Peyer's patch (tissue), 4 donors: ENCODE data around the gene RAD51AP2. TPM values are rescaled to one million over a fixed set of nuclear protein-coding genes. Genes with fewer than 3 reads are reported as not detected.

ENCODE experiments used
- DNase-seq, 3 donors: peaks; one replicate each; pipeline ENCODE4 v3.0.0-alpha.2; 2017 to 2019
- H3K27ac ChIP-seq, 4 donors: fragments of 200-600 bp; sonication (generic); one replicate each; pipeline ENCODE4 v1.5.1; 2016 to 2019
- H3K27me3 ChIP-seq, 2 donors: fragments of 200-600 bp; sonication (generic); one replicate each; pipeline ENCODE4 v1.5.1; 2019
- H3K36me3 ChIP-seq, 3 donors: fragments of 200-600 bp; sonication (generic); one replicate each; pipeline ENCODE4 v1.5.1; 2016 to 2019
- H3K4me1 ChIP-seq, 4 donors: fragments of 200-600 bp; sonication (generic); one replicate each; pipeline ENCODE4 v1.5.1; 2016 to 2019
- H3K4me3 ChIP-seq, 4 donors: fragments of 200-600 bp; sonication (generic); 1 replicate in 3 of 4; 2 replicates in 1 of 4; pipeline ENCODE4 v1.5.1; 2016 to 2019; ENCODE audit warnings: mild to moderate bottlenecking in 1 of 4
- H3K9me3 ChIP-seq, 4 donors: fragments of 200-600 bp; sonication (generic); one replicate each; pipeline ENCODE4 v1.5.1; 2016 to 2019; ENCODE audit warnings: mild to moderate bottlenecking in 1 of 4
- POLR2A ChIP-seq, 2 donors: fragments of 450-650 bp; IDR thresholded peaks; one replicate each; pipeline ENCODE4 v1.5.1; 2017; ENCODE audit warnings: antibody characterized with exemption in 2 of 2, mild to moderate bottlenecking in 2 of 2, moderate library complexity in 2 of 2
- total RNA-seq, 4 donors: library from RNA; depleted of rRNA; stranded (reverse); fragments of >200 nt; gene quantifications; one replicate each; pipeline ENCODE4 v1.1.0, GENCODE V29; 2016
- TF ChIP-seq, protein P1 (sequence below), 6 experiments: fragments of 450-650 bp in 4 of 6; fragments of 200-600 bp in 2 of 6; sonication (generic) in 1 of 6; IDR thresholded peaks; one replicate each; pipeline ENCODE4 v1.5.1; 2017 to 2019; ENCODE audit warnings: antibody characterized with exemption in 6 of 6, mild to moderate bottlenecking in 3 of 6, moderate library complexity in 1 of 6

Gene RAD51AP2
- total RNA-seq, 4 donors from 2014 or later = not detected

DNA sequence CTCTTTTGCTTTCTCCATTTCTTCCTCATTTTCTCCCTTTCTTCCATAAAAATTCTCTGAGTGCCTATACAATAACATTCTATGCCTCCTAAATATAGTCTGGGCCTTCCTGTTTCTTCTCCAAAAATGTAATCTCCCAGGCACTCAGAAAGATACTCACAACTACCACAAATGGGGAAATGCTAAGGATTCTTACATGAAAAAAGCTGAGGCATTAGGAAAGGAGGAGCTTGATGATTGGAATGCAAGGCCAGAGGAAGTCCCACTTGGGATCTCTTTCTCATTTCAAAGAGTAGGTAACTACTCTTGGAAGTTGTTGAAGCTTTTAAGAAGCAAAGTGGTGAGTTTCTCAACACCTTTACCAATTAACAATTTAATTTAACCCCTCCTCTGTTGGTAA is 25.6 kb upstream of the RAD51AP2 start:
- TF ChIP-seq POLR2A (IDR thresholded peaks at IDR 0.05) = no peak
- TF ChIP-seq, protein P1, sequence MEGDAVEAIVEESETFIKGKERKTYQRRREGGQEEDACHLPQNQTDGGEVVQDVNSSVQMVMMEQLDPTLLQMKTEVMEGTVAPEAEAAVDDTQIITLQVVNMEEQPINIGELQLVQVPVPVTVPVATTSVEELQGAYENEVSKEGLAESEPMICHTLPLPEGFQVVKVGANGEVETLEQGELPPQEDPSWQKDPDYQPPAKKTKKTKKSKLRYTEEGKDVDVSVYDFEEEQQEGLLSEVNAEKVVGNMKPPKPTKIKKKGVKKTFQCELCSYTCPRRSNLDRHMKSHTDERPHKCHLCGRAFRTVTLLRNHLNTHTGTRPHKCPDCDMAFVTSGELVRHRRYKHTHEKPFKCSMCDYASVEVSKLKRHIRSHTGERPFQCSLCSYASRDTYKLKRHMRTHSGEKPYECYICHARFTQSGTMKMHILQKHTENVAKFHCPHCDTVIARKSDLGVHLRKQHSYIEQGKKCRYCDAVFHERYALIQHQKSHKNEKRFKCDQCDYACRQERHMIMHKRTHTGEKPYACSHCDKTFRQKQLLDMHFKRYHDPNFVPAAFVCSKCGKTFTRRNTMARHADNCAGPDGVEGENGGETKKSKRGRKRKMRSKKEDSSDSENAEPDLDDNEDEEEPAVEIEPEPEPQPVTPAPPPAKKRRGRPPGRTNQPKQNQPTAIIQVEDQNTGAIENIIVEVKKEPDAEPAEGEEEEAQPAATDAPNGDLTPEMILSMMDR (IDR thresholded peaks at IDR 0.05) = no peak
- no peak for DNase-seq
- Histone ChIP-seq H3K9me3 (no peaks in the 10 kb centered on the region), H3K27ac (no peak overlapping the region), H3K27me3 (peaks cover 0 to 1% of the 10 kb centered on the region in 2 donors), H3K4me1 (peaks cover 0 to 13% (median under 1%) of the 10 kb centered on the region in 4 donors), H3K4me3 (no peak overlapping the region), H3K36me3 (no peaks in the 10 kb centered on the region)

DNA sequence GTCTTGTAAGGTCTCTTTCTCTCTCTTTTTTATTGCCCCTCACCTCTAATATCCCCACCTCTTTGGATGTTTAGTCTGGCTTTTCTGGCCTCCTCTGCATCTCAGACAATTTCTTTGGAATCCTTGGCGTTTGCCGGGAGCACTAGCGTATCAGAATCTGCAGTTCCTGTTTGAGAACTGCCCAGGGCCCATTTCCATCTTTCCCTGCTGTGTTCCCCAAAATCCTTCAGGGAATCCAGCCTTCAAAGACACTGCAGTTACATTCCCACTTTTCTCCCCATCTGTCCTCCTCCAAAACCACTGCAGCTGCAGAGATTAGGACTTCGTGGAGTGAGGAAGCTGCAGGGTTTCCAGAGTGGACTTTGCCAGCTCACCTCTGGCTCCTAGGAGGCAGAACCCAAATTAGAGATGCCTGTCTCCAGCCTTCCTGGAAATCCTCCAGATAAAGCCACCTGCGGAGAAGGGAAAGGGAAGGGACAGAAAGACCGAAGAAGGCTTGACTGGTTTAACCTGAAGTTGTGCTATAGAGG is 25.0 kb upstream of the RAD51AP2 start:
- Histone ChIP-seq H3K4me3 (no peak overlapping the region), H3K27ac (no peak overlapping the region), H3K4me1 (peaks cover 0 to 20% (median 2%) of the 10 kb centered on the region in 4 donors), H3K27me3 (peaks cover 0 to 4% of the 10 kb centered on the region in 2 donors), H3K9me3 (no peaks in the 10 kb centered on the region), H3K36me3 (no peaks in the 10 kb centered on the region)
- TF ChIP-seq POLR2A (IDR thresholded peaks at IDR 0.05) = no peak
- TF ChIP-seq, protein P1 (IDR thresholded peaks at IDR 0.05) = no peak
- no peak for DNase-seq

DNA sequence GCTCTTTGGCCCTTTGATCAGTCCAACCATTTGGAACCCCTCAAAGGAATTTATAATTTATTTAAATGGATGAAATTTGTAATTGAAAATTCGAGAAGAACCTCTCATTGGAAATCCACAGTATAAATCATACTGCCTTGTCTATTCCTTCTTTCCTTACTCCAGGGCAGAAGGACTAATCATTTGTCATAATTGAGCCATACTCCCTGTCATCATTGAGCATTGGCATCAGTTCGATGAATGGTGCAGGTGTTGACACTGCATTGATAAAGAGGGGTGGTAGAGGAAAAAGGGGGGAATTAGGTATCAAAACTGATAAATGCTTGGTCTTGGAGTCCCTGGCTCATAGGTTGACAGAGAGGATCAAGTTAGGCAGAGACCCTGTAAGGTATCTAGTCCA is 24.2 kb upstream of the RAD51AP2 start:
- DNase-seq = no peak
- Histone ChIP-seq H3K36me3 (no peaks in the 10 kb centered on the region), H3K4me3 (no peak overlapping the region), H3K4me1 (peaks cover 0 to 23% (median 2%) of the 10 kb centered on the region in 4 donors), H3K9me3 (no peaks in the 10 kb centered on the region), H3K27ac (no peak overlapping the region), H3K27me3 (peaks cover 0 to 4% of the 10 kb centered on the region in 2 donors)
- no peak for TF ChIP-seq POLR2A (IDR thresholded peaks at IDR 0.05)
- TF ChIP-seq, protein P1 (IDR thresholded peaks at IDR 0.05) = no peak

DNA sequence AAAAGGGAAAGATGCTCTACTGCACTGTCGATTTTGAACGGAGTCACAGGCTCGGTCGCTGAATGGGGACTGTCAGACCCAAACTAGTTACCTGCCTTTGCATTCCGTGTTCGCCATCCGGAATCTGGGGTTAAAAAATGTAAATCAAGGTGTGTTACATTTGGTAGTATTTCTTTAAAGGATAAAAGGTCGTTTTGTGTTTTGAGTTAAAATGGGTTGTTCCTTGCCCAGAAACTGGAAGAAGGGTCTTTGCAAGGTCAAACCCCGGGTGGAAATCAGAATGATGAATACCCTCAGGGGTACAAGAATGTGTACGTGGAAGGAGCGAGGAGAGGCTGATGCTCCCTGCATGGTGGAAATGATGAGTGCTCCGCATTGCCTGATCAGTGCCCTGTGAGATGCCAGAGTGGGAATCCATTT is 23.3 kb upstream of the RAD51AP2 start:
- Histone ChIP-seq H3K27ac (no peak overlapping the region), H3K27me3 (peaks cover 0 to 4% of the 10 kb centered on the region in 2 donors), H3K9me3 (no peaks in the 10 kb centered on the region), H3K4me1 (peaks cover 0 to 23% (median 2%) of the 10 kb centered on the region in 4 donors), H3K4me3 (peak overlapping the region in 1 of 4 donors; percentile 44), H3K36me3 (no peaks in the 10 kb centered on the region)
- DNase-seq = no peak
- TF ChIP-seq, protein P1 (IDR thresholded peaks at IDR 0.05) = no peak
- no peak for TF ChIP-seq POLR2A (IDR thresholded peaks at IDR 0.05)

DNA sequence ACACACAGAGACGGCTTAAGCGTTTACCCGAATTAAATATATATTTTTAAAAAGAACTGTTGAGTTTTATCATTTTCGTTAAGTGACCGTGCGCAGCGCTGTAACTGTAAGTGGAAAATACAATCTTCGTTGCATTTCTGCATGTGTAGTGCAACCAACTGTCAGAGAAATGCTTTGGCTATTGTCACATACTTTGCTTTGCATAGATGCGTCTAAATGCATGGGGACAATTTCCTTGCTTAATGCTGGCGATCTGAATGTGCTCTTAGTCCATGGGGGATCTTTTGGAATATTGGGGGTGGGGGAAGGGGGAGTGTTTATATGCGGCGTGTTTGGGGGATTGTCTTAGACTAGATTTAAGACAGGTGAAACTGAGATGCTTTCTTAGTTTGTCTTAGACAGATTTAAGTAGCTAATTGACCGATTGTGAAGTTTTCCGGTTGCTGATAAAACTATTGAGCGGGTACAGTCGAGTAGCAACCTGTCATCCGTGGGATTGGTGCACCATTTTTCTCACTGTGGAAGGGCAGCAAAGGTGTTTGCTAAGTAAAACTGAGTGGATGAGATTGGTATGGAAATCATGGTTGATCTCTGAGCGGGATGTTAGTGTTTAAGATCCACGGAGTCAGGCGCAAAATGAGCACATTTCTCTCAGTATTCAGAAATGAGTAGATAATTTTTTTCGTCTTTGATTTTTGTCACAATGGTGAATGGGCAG is 22.7 kb upstream of the RAD51AP2 start:
- TF ChIP-seq POLR2A (IDR thresholded peaks at IDR 0.05) = no peak
- TF ChIP-seq, protein P1 (IDR thresholded peaks at IDR 0.05) = no peak
- Histone ChIP-seq H3K9me3 (no peaks in the 10 kb centered on the region), H3K4me1 (peaks cover 0 to 23% (median 2%) of the 10 kb centered on the region in 4 donors), H3K27me3 (peaks cover 0 to 4% of the 10 kb centered on the region in 2 donors), H3K4me3 (peak overlapping the region; percentile 24 to 49 (median 36)), H3K36me3 (no peaks in the 10 kb centered on the region), H3K27ac (no peak overlapping the region)
- no peak for DNase-seq
